VCaP (cell line): ENCODE measurements around the gene CST11.

Experiments
- H3K27ac ChIP-seq: fragments of 450-650 bp; 2 replicates; pipeline ENCODE4 v1.5.1; 2017
- CTCF ChIP-seq: fragments of 450-650 bp; conservative IDR thresholded peaks from 2 replicates; pipeline ENCODE4 v1.5.1; 2017; ENCODE audit warnings: mild to moderate bottlenecking, moderate library complexity

CST11 gene

GRCh38 chr20:23461180-23461579 lies 8.5 kb upstream of the CST11 start:
- TF ChIP-seq CTCF = no peak
- H3K27ac ChIP-seq = no peak overlapping the region

- TF ChIP-seq CTCF = no peak
- no peak overlapping the region for H3K27ac ChIP-seq
Measured at GRCh38 chr20:23459461-23460150, 6.9 kb upstream of the CST11 start.

- H3K27ac ChIP-seq = no peak overlapping the region
- no peak for TF ChIP-seq CTCF
Measured at GRCh38 chr20:23456873-23457272, 4.2 kb upstream of the CST11 start.

- H3K27ac ChIP-seq = no peak overlapping the region
- TF ChIP-seq CTCF = no peak
Measured at GRCh38 chr20:23456409-23456808, 3.7 kb upstream of the CST11 start.

GRCh38 chr20:23455639-23456038 lies 3.0 kb upstream of the CST11 start:
- no peak for TF ChIP-seq CTCF
- no peak overlapping the region for H3K27ac ChIP-seq

GRCh38 chr20:23454816-23455215 lies 2.1 kb upstream of the CST11 start:
- no peak for TF ChIP-seq CTCF
- H3K27ac ChIP-seq = no peak overlapping the region

- no peak for TF ChIP-seq CTCF
- H3K27ac ChIP-seq = no peak overlapping the region
Measured at GRCh38 chr20:23453549-23454543, 1.2 kb upstream of the CST11 start.
